Measurements from ENCODE around the gene MBD3.

MBD3 gene

GRCh38 chr19:1592024-1592754 is 476 bp downstream of the MBD3 start (continued):
- peak; percentile 75; the same call in 1 of the 2 replicates for TF ChIP-seq ZBTB10 (tag by site-specific recombination; IDR thresholded peaks at IDR 0.05)
- peak; percentile 48; the same call in 1 of the 2 replicates for TF ChIP-seq ZNF501 (tag by site-specific recombination; IDR thresholded peaks at IDR 0.05)
- TF ChIP-seq ZNF473 (tag by site-specific recombination; IDR thresholded peaks at IDR 0.05) = no peak
- TF ChIP-seq KLF10 (tag by site-specific recombination; IDR thresholded peaks at IDR 0.05) = no peak
- peak; percentile 55; the same call in 1 of the 2 replicates for TF ChIP-seq GLIS2 (tag by site-specific recombination; IDR thresholded peaks at IDR 0.05)
- TF ChIP-seq ZSCAN18 (tag by site-specific recombination; IDR thresholded peaks at IDR 0.05) = no peak
- peak; percentile 63 for TF ChIP-seq SP7 (tag by site-specific recombination; IDR thresholded peaks at IDR 0.05)
- TF ChIP-seq ZNF791 (tag by site-specific recombination; IDR thresholded peaks at IDR 0.05) = no peak
- TF ChIP-seq ZBTB21 (tag by site-specific recombination; IDR thresholded peaks at IDR 0.05) = no peak
- TF ChIP-seq ZNF146 (tag by site-specific recombination; IDR thresholded peaks at IDR 0.05) = peak; percentile 14; the same call in 1 of the 2 replicates
- no peak; the same call in 1 of the 2 replicates for TF ChIP-seq KLF17 (tag by site-specific recombination; IDR thresholded peaks at IDR 0.05)
- 0 out of 2 replicates have a peak, but pooled peaks have one; percentile 44 for TF ChIP-seq INSM2 (tag by site-specific recombination; IDR thresholded peaks at IDR 0.05)
- TF ChIP-seq ZBTB26 (tag by site-specific recombination; optimal IDR thresholded peaks at IDR 0.05) = peak; percentile 77
- no peak for TF ChIP-seq KLF16 (tag by site-specific recombination; IDR thresholded peaks at IDR 0.05)
- TF ChIP-seq ZNF423 (tag by site-specific recombination; IDR thresholded peaks at IDR 0.05) = no peak
- TF ChIP-seq ZBTB1 (tag by site-specific recombination; IDR thresholded peaks at IDR 0.05) = no peak
- no peak for TF ChIP-seq ZNF488 (tag by site-specific recombination; IDR thresholded peaks at IDR 0.05)
- 0 out of 2 replicates have a peak, but pooled peaks have one; percentile 55 for TF ChIP-seq GLI4 (tag by site-specific recombination; IDR thresholded peaks at IDR 0.05)
- TF ChIP-seq IKZF3 (tag by site-specific recombination; IDR thresholded peaks at IDR 0.05) = 0 out of 2 replicates have a peak, but pooled peaks have one; percentile 31
- TF ChIP-seq ZNF514 (tag by site-specific recombination; IDR thresholded peaks at IDR 0.05) = no peak
- no peak for TF ChIP-seq ZNF341 (tag by site-specific recombination; IDR thresholded peaks at IDR 0.05; ENCODE audit: low read depth)
- no peak for TF ChIP-seq ZNF776 (tag by site-specific recombination; IDR thresholded peaks at IDR 0.05; ENCODE audit: borderline replicate concordance)
- TF ChIP-seq HOXD13 (CRISPR knock-in tag; IDR thresholded peaks at IDR 0.05; ENCODE audit: borderline replicate concordance) = no peak
- TF ChIP-seq ZSCAN23 (tag by site-specific recombination; IDR thresholded peaks at IDR 0.05) = no peak
- TF ChIP-seq ZNF26 (tag by site-specific recombination; IDR thresholded peaks at IDR 0.05) = no peak
- TF ChIP-seq ZNF394 (tag by site-specific recombination; IDR thresholded peaks at IDR 0.05; ENCODE audit: borderline replicate concordance) = no peak
- TF ChIP-seq SP3 (tag by site-specific recombination; IDR thresholded peaks at IDR 0.05) = no peak
- TF ChIP-seq ZNF513 (tag by site-specific recombination; IDR thresholded peaks at IDR 0.05) = no peak

Data from HEK293 (cell line).